OCI-LY1 (cell line): ENCODE data around the gene KRTAP9-3.
"Not testable (repeated sequence)": the region's sequence is repeated elsewhere in the genome, so short reads cannot be mapped to it uniquely, and the experiment has no call there.

Experiments
- H2AFZ ChIP-seq: fragments of 200-600 bp; sonication (generic), shearing (Covaris generic); 2 replicates; pipeline ENCODE4 v1.6.0; 2014; ENCODE audit warnings: antibody characterized with exemption, mild to moderate bottlenecking, low read length
- H3F3A ChIP-seq: fragments of 200-600 bp; sonication (generic), shearing (Covaris generic); 2 replicates; pipeline ENCODE4 v1.6.0; 2014; ENCODE audit warnings: mild to moderate bottlenecking, antibody characterized with exemption, low read length, moderate library complexity; ENCODE audit not compliant: insufficient read depth
- H3K27ac ChIP-seq: fragments of 200-600 bp; sonication (generic); 2 replicates; pipeline ENCODE4 v1.5.1; 2014; ENCODE audit warnings: low read length, mixed run types, mild to moderate bottlenecking, low read depth; ENCODE audit not compliant: poor library complexity, severe bottlenecking
- H3K27me3 ChIP-seq: fragments of 200-600 bp; sonication (generic); 2 replicates; pipeline ENCODE4 v1.6.0; 2014; ENCODE audit warnings: antibody characterized with exemption, mild to moderate bottlenecking, low read length, moderate library complexity; ENCODE audit not compliant: insufficient read depth
- H3K36me3 ChIP-seq: fragments of 200-600 bp; sonication (generic); 2 replicates; pipeline ENCODE4 v1.6.1; 2014; ENCODE audit warnings: mild to moderate bottlenecking, antibody characterized with exemption, low read length, moderate library complexity, mixed read lengths; ENCODE audit not compliant: insufficient read depth
- H3K4me1 ChIP-seq: fragments of 200-600 bp; sonication (generic); 2 replicates; pipeline ENCODE4 v1.5.1; 2014; ENCODE audit warnings: mild to moderate bottlenecking, low read length, moderate library complexity; ENCODE audit not compliant: insufficient read depth, severe bottlenecking
- H3K4me2 ChIP-seq: fragments of 200-600 bp; sonication (generic), shearing (Covaris generic); 2 replicates; pipeline ENCODE4 v1.6.1; 2014; ENCODE audit warnings: low read length
- H3K4me3 ChIP-seq: fragments of 200-600 bp; sonication (generic); 2 replicates; pipeline ENCODE4 v1.5.1; 2014; ENCODE audit warnings: low read length, low read depth, mild to moderate bottlenecking, mixed read lengths; ENCODE audit not compliant: poor library complexity, severe bottlenecking
- H3K79me2 ChIP-seq: fragments of 200-600 bp; shearing (Covaris generic); 2 replicates; pipeline ENCODE4 v1.6.1; 2016; ENCODE audit warnings: mixed run types, low read length, mixed read lengths; ENCODE audit not compliant: insufficient read depth
- H3K9ac ChIP-seq: fragments of 200-600 bp; sonication (generic), shearing (Covaris generic); 2 replicates; pipeline ENCODE4 v1.6.1; 2014; ENCODE audit warnings: mild to moderate bottlenecking, low read length, mixed read lengths
- H3K9me2 ChIP-seq: fragments of 200-600 bp; sonication (generic), shearing (Covaris generic); 2 replicates; pipeline ENCODE4 v1.6.1; 2014; ENCODE audit warnings: low read depth, mild to moderate bottlenecking, low read length, mixed read lengths
- H3K9me3 ChIP-seq: fragments of 200-600 bp; shearing (Covaris generic); 2 replicates; pipeline ENCODE4 v1.6.1; 2014; ENCODE audit warnings: low read length, mixed read lengths
- H4K20me1 ChIP-seq: fragments of 200-600 bp; sonication (generic), shearing (Covaris generic); 2 replicates; pipeline ENCODE4 v1.6.0; 2016; ENCODE audit warnings: mild to moderate bottlenecking, low read length; ENCODE audit not compliant: insufficient read depth
- EZH2 ChIP-seq: fragments of 200-600 bp; sonication (generic), shearing (Covaris generic); IDR thresholded peaks from 2 replicates; pipeline ENCODE4 v1.8.0; 2017; ENCODE audit warnings: borderline replicate concordance, mixed run types, mild to moderate bottlenecking, antibody characterized with exemption, low read length, moderate library complexity, mixed read lengths
- TF ChIP-seq, protein P1 (sequence below): fragments of 200-600 bp; sonication (generic), shearing (Covaris generic); IDR thresholded peaks from 2 replicates; pipeline ENCODE4 v1.5.1; 2017; ENCODE audit warnings: mild to moderate bottlenecking, antibody characterized with exemption, low read length, moderate library complexity, mixed read lengths

The KRTAP9-3 gene

DNA sequence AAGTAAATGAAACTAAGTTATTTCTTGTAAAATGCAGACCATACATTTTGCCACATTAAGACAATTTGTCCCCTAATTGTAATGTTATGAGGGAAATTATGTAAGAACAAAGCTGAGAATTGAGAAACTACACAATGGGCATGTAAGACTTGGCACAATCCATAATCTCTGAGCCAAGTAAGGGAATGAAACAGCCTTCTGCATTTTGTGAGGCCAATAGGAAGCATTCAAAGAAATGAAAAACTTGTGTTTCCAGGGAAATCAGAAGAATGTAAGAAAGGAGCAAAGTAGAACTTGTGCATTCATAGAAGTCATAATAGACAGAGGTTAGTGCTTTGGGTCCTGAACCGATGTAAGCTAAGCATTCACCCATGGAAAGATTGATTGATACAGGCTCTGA lies 19.0 kb downstream of the KRTAP9-3 start:
- no peak overlapping the region for H3K9ac ChIP-seq
- no peak overlapping the region for H2AFZ ChIP-seq
- TF ChIP-seq EZH2: no peak
- TF ChIP-seq, protein P1, sequence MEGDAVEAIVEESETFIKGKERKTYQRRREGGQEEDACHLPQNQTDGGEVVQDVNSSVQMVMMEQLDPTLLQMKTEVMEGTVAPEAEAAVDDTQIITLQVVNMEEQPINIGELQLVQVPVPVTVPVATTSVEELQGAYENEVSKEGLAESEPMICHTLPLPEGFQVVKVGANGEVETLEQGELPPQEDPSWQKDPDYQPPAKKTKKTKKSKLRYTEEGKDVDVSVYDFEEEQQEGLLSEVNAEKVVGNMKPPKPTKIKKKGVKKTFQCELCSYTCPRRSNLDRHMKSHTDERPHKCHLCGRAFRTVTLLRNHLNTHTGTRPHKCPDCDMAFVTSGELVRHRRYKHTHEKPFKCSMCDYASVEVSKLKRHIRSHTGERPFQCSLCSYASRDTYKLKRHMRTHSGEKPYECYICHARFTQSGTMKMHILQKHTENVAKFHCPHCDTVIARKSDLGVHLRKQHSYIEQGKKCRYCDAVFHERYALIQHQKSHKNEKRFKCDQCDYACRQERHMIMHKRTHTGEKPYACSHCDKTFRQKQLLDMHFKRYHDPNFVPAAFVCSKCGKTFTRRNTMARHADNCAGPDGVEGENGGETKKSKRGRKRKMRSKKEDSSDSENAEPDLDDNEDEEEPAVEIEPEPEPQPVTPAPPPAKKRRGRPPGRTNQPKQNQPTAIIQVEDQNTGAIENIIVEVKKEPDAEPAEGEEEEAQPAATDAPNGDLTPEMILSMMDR: no peak
- H4K20me1 ChIP-seq: no peaks in the 10 kb centered on the region
- no peaks in the 10 kb centered on the region for H3K9me3 ChIP-seq
- no peaks in the 10 kb centered on the region for H3F3A ChIP-seq
- no peaks in the 10 kb centered on the region for H3K36me3 ChIP-seq
- no peaks in the 10 kb centered on the region for H3K79me2 ChIP-seq
- H3K4me2 ChIP-seq: no peak overlapping the region
- no peaks in the 10 kb centered on the region for H3K9me2 ChIP-seq
- no peak overlapping the region for H3K27ac ChIP-seq
- no peaks in the 10 kb centered on the region for H3K27me3 ChIP-seq
- no peak overlapping the region for H3K4me3 ChIP-seq
- H3K4me1 ChIP-seq: no peaks in the 10 kb centered on the region

- Histone ChIP-seq H3K79me2 (no peaks in the 10 kb centered on the region), H3F3A (no peaks in the 10 kb centered on the region), H3K4me2 (no peak overlapping the region), H3K27ac (no peak overlapping the region), H3K27me3 (no peaks in the 10 kb centered on the region), H3K9me3 (no peaks in the 10 kb centered on the region), H4K20me1 (no peaks in the 10 kb centered on the region), H3K9me2 (no peaks in the 10 kb centered on the region), H3K36me3 (no peaks in the 10 kb centered on the region), H3K9ac (no peak overlapping the region), H3K4me3 (no peak overlapping the region), H3K4me1 (no peaks in the 10 kb centered on the region), H2AFZ (no peak overlapping the region)
- TF ChIP-seq, protein P1: no peak
- no peak for TF ChIP-seq EZH2
Measured at GRCh38 chr17:41254861-41255260, 22.6 kb downstream of the KRTAP9-3 start.

- not testable (repeated sequence) for H3K27ac ChIP-seq, H3K9me3 ChIP-seq, H4K20me1 ChIP-seq, H3K36me3 ChIP-seq, H3K4me3 ChIP-seq, H2AFZ ChIP-seq, H3K9ac ChIP-seq, H3K4me2 ChIP-seq, H3K9me2 ChIP-seq, H3K4me1 ChIP-seq, H3K79me2 ChIP-seq, H3F3A ChIP-seq, H3K27me3 ChIP-seq
Measured at GRCh38 chr17:41255381-41256290, 23.4 kb downstream of the KRTAP9-3 start, which contains the start of gene KRTAP9-9. KRTAP9-9 (plus strand) TSS chr17:41255384.

GRCh38 chr17:41256291-41256685 lies 24.0 kb downstream of the KRTAP9-3 start:
- no peak overlapping the region for H3K9ac ChIP-seq
- H3K27me3 ChIP-seq: no peaks in the 10 kb centered on the region
- H3K4me1 ChIP-seq: no peaks in the 10 kb centered on the region

More at GRCh38 chr17:41256291-41256685, 24.0 kb downstream of the KRTAP9-3 start:
- H3K4me3 ChIP-seq: no peak overlapping the region
- no peaks in the 10 kb centered on the region for H3F3A ChIP-seq
- no peak overlapping the region for H3K4me2 ChIP-seq
- no peaks in the 10 kb centered on the region for H3K36me3 ChIP-seq
- no peaks in the 10 kb centered on the region for H3K79me2 ChIP-seq
- no peaks in the 10 kb centered on the region for H3K9me3 ChIP-seq
- H3K9me2 ChIP-seq: no peaks in the 10 kb centered on the region
- no peak overlapping the region for H2AFZ ChIP-seq
- no peak overlapping the region for H3K27ac ChIP-seq
- no peaks in the 10 kb centered on the region for H4K20me1 ChIP-seq
- TF ChIP-seq, protein P1: no peak
- no peak for TF ChIP-seq EZH2
